GM19035 (cell line): Measurements from ENCODE around the gene TBX2.
A peak's percentile ranks its signal among the peaks of the same experiment; 100 is the strongest.

Experiments
- ATAC-seq: cut with Tn5 transposase; IDR thresholded peaks from one replicate; pipeline ENCODE4 v1.9.1; 2021; ENCODE audit not compliant: unreplicated experiment

The TBX2 gene

DNA sequence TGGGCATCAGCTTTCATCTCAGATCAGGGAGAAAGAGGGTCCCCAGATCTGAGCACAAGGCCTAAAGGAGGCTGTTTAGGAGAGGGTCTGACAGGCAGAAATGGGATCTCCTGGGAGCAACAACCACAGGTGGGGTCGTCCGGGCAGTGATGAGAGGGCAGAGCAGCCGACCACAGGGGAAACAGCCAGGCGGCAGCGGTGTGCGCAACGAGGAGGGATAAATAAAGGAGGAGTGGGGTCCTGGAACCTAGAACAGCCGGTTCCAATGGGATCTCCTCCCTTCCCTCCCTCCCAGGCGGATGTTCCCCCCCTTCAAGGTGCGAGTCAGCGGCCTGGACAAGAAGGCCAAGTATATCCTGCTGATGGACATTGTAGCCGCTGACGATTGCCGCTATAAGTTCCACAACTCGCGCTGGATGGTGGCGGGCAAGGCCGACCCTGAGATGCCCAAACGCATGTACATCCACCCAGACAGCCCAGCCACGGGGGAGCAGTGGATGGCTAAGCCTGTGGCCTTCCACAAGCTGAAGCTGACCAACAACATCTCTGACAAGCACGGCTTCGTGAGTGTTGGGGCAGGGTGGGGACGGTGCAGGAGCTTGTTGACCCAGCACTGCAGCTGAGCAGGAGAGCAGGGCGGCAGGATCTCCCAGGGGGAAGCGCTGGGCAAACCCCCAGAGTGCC, 1.9 kb downstream of the TBX2 start:
- ATAC-seq, result no peak

DNA sequence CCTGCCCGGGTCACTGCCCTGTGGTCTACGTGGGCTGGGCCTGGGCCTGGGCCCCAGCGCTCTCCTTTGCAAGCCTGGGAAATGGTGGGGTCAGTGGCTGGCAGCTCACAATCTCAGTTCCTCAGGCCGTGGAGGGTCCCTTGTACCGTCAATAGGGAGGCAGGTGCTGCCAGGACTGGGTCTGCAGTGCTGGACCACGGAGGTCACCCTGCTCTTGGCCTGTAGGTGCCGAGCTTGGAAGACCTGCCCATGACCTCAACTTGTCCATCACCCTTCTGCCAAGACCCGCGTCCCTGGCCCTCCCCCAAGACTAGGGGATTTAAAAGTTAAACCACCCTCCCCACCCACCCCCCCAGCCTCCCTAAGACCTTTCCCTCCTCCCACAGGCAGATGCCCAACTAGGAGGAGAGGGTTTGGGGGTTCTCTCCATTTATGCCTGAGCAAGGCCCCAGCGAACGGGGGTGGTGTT, 2.5 kb downstream of the TBX2 start:
- no peak for ATAC-seq

DNA sequence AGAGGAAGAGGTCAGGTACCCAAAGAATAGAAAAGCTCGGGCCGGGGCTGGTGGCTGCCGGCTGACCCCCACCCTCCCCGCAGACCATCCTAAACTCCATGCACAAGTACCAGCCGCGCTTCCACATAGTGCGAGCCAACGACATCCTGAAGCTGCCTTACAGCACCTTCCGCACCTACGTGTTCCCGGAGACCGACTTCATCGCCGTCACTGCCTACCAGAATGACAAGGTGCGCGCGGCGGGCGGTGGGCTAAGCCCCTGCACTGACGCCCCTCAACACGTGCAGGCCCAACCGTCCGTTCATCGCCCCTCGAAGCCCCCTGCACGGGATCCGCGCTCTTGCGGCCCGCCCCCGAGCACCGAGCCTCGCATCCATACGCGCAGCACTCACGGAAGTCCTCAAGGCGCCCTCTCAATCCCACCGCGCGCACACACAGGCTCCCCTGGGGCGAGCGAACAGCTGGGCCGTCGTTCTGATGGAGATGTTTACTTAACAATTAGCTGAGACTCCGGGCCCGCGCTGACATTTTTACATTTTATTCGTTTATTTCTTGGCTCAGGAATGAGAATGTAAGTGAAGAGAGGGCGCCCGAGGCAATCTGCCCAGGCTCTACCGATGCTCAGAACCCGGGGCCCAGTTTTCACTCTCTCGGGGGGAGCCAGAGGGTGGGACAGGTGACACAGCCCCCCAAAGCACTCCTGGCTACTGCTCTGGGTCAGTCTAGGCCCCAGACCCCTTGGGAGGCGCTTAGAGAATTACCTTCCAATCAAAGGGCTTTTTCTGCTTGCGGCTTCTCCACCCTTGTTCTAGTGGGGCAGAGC, 3.5 kb downstream of the TBX2 start:
- no peak for ATAC-seq

GRCh38 chr17:61403801-61404662, 4.4 kb downstream of the TBX2 start:
- no peak for ATAC-seq

DNA sequence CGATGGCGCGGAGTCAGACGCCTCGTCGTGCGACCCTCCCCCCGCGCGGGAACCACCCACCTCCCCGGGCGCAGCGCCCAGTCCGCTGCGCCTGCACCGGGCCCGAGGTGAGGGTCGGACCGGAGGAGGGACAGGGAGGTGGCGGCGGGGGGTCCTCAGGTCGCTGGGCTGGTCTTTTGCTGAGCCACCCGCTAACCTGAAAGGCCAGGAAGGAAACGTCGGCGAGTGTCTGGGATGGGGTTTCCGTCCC, 4.9 kb downstream of the TBX2 start:
- ATAC-seq, result no peak

DNA sequence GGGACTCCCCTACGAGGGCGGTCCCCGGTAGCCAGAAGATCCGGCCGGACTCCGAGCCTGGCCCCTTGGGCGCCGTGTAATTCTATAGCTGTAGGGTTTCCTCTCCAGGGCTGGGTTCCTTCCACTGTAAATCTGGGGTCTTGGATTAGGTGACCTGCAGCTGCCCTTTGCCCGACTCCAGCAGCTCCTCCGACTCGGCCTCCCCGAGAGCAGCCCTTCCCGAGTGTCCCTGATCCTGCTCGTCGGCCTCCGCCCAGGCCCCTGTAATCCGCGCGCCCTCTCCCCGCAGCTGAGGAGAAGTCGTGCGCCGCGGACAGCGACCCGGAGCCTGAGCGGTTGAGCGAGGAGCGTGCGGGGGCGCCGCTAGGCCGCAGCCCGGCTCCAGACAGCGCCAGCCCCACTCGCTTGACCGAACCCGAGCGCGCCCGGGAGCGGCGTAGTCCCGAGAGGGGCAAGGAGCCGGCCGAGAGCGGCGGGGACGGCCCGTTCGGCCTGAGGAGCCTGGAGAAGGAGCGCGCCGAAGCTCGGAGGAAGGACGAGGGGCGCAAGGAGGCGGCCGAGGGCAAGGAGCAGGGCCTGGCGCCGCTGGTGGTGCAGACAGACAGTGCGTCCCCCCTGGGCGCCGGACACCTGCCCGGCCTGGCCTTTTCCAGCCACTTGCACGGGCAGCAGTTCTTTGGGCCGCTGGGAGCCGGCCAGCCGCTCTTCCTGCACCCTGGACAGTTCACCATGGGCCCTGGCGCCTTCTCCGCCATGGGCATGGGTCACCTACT, 5.5 kb downstream of the TBX2 start:
- ATAC-seq, result no peak

DNA sequence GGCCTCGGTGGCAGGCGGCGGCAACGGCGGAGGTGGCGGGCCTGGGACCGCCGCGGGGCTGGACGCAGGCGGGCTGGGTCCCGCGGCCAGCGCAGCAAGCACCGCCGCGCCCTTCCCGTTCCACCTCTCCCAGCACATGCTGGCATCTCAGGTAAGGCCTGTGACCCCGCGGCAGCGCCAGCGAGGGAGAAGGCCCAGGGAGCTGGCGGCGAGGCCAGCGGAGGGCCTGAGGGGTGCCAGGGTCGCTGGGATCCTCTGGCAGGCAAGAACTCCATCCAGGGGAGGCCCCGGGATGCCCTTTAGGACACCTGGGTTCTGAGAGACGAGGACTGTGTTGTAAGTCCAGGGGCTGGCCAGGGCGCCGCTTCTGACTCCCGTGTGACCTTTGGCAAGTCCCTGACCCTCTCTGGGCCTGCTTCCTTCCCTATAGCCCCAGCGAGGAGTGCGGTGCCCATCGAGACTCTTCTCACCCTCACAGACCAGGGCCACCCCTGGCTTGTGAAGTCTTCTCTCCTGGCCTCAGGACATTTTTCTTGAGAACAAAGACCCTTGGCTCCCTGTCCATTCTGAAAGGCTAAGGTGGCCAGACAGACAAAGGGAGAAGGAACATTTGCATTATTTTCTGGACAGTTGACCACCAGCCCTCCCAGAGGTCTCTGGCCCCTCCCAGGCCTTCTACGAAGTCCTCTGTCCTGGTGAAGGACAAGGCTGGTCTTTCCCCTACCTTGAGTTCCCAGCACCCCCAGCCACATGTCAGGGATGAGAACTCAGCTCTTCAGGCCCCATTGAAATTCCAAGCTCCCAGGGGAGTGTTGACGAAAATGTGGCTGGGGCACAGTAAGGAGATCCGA, 6.3 kb downstream of the TBX2 start:
- no peak for ATAC-seq

DNA sequence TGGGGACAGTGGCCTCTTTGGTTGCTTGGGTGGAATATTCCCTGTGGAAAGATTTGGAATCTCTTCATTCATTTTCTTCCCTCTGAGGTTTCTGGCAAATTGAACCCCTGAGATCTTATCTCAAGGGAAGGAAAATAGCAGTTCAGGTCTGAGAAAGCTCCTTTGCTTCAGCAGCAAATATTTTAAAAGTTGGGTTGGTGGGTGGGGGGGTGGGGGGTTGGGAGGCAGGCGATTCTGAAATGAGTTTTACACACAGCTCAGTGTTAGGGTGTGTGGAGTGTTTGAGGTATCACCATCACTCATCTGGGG, 6.8 kb downstream of the TBX2 start:
- no peak for ATAC-seq

- ATAC-seq, result no peak
Observed at GRCh38 chr17:61406971-61407911, 7.6 kb downstream of the TBX2 start.

DNA sequence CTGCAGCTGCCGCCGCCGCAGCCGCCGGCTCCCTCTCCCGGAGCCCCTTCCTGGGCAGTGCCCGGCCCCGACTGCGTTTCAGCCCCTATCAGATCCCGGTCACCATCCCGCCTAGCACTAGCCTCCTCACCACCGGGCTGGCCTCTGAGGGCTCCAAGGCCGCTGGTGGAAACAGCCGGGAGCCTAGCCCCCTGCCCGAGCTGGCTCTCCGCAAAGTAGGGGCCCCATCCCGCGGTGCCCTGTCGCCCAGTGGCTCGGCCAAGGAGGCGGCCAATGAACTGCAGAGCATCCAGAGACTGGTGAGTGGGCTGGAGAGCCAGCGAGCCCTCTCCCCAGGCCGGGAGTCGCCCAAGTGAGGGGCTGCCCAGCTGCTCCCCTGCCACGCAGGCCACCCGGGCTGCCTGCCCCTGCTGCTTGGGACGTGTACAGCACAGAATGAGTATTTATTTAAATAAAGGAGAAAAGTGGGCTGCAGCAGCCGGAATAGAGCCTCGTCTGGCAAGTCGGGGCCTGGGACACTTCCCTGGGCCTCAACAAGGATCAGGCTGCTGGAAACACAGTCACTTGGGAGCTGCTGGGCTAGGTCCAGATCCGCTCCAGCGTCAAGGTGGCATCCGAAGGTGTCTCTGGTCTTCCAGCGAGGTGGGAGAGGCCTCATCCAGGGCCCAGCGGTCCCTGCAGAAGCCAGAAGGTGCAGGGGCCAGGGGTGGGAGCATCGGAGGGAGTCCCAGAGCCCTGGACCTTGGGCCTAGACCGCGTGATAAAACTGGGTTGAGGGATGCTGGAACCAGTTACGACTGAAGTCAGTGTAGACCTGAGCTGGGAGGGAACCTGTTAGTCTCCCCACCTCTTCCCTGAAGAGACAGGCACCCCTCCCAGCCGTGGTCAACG, 8.8 kb downstream of the TBX2 start:
- no peak for ATAC-seq

- no peak for ATAC-seq
Observed at GRCh38 chr17:61409301-61410112, 9.9 kb downstream of the TBX2 start.

GRCh38 chr17:61410141-61411010, 10.7 kb downstream of the TBX2 start:
- no peak for ATAC-seq

DNA sequence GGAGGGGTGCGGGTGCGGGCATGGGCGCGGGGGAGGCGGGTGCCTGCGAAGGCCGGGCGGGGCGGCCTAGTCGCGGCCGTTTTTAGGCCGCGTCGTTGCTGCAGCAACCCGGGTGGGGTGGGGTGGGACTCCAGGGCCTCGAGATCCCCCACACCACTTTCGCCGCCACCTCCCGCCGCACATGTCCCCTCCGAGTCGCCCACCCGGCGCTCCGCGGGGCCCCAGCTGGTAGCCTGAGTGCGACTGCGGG, 11.3 kb downstream of the TBX2 start:
- ATAC-seq, result no peak

GRCh38 chr17:61411261-61412142, 11.9 kb downstream of the TBX2 start:
- peak; percentile 3 for ATAC-seq

- ATAC-seq, result peak; percentile 63
Observed at GRCh38 chr17:61412143-61412859, 12.7 kb downstream of the TBX2 start.
